ENCODE data around the gene PHKG2.
"Not testable (repeated sequence)": the region's sequence is repeated elsewhere in the genome, so short reads cannot be mapped to it uniquely, and the experiment has no call there.

PHKG2 gene

GRCh38 chr16:30747799-30748633 is at the start of gene PHKG2:
Gene PHKG2, plus strand, starts transcription at chr16:30748425. Its CDS starts 396 bp downstream, at chr16:30748821.
- DNase-seq, result peak; percentile 89

GRCh38 chr16:30698816-30699614 is 49.2 kb upstream of the PHKG2 start, which contains the start of gene SRCAP:
Gene SRCAP, plus strand, starts transcription at chr16:30699171. Its CDS starts 1,654 bp downstream, at chr16:30700825.
- DNase-seq, result peak; percentile 13

- no peak for DNase-seq
These were observed 48.6 kb upstream of the PHKG2 start for GRCh38 chr16:30699615-30700099.

GRCh38 chr16:30700491-30700890 is 47.7 kb upstream of the PHKG2 start:
- no peak for DNase-seq

- no peak for DNase-seq
These were observed 47.3 kb upstream of the PHKG2 start for GRCh38 chr16:30700971-30701370.

GRCh38 chr16:30703071-30703470 is 45.2 kb upstream of the PHKG2 start:
- DNase-seq, result not testable (repeated sequence)

- no peak for DNase-seq
These were observed 44.3 kb upstream of the PHKG2 start for GRCh38 chr16:30703971-30704370.

- no peak for DNase-seq
These were observed 42.2 kb upstream of the PHKG2 start for GRCh38 chr16:30706046-30706445.

GRCh38 chr16:30710971-30711370 is 37.3 kb upstream of the PHKG2 start:
- DNase-seq, result no peak

GRCh38 chr16:30711712-30712111 is 36.5 kb upstream of the PHKG2 start:
- DNase-seq, result no peak

GRCh38 chr16:30715750-30716445 is 32.3 kb upstream of the PHKG2 start:
- DNase-seq, result no peak

GRCh38 chr16:30720086-30720485 is 28.1 kb upstream of the PHKG2 start:
- DNase-seq, result no peak

- no peak for DNase-seq
These were observed 27.5 kb upstream of the PHKG2 start for GRCh38 chr16:30720694-30721093.

GRCh38 chr16:30721167-30721566 is 27.1 kb upstream of the PHKG2 start:
- DNase-seq, result no peak

GRCh38 chr16:30721606-30722005 is 26.6 kb upstream of the PHKG2 start:
- no peak for DNase-seq

GRCh38 chr16:30722443-30722842 is 25.8 kb upstream of the PHKG2 start:
- DNase-seq, result no peak

- DNase-seq, result no peak
These were observed 25.3 kb upstream of the PHKG2 start for GRCh38 chr16:30722916-30723315.

GRCh38 chr16:30723725-30724355 is 24.4 kb upstream of the PHKG2 start:
- no peak for DNase-seq

GRCh38 chr16:30724641-30725417 is 23.4 kb upstream of the PHKG2 start:
- no peak for DNase-seq

- no peak for DNase-seq
These were observed 22.8 kb upstream of the PHKG2 start for GRCh38 chr16:30725418-30725792.

GRCh38 chr16:30728321-30728720 is 19.9 kb upstream of the PHKG2 start:
- no peak for DNase-seq

Measured in NCI-H2081 treated with DMSO at 0.1 percent for 48 hours (cell line).